GM03348 (cell line): ENCODE measurements around the gene TRPM7.
A peak's percentile ranks its signal among the peaks of the same experiment; 100 is the strongest.
"Not testable (repeated sequence)": the region's sequence is repeated elsewhere in the genome, so short reads cannot be mapped to it uniquely, and the experiment has no call there.

Experiments
- DNase-seq: peaks from one replicate; pipeline ENCODE4 v3.0.0; 2012; ENCODE audit warnings: low spot score

The TRPM7 gene

DNA sequence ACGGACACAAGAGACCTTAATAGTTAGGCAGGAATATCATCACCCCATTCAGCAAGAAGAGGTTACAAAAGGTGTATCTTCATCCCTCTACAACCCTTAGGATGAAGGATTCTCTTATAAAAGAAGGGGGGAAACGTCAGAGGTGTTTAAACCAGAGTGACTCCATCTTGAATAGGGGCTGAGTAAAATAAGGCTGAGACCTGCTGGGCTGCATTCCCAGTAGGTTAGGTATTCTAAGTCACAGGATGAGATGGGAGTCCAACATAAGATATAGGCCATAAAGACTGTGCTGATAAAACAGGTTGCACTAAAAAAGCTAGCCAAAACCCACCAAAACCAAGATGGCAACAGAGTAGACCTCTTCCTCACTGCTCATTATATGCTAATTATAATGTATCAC is 16.5 kb downstream of the TRPM7 start:
- no peak for DNase-seq

GRCh38 chr15:50669611-50670010 is 17.0 kb downstream of the TRPM7 start:
- no peak for DNase-seq

- DNase-seq: no peak
Measured at GRCh38 chr15:50665938-50666337, 20.7 kb downstream of the TRPM7 start.

DNA sequence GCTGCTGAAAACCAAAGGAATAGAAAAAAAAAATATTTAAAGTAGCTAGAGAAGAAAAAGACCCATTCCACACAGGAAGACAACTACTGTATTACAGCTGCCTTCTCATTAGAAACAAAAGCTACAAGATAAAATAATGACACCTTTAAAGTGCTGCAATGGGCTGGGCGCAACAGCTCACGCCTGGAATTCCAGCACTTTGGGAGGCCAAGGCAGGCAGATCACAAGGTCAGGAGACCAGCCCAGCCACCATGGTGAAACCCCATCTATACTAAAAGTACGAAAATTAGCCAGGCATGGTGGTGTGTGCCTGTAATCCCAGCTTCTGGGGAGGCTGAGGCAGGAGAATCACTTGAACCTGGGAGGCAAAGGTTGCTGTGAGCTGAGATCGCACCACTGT is 31.0 kb downstream of the TRPM7 start:
- DNase-seq: no peak

DNA sequence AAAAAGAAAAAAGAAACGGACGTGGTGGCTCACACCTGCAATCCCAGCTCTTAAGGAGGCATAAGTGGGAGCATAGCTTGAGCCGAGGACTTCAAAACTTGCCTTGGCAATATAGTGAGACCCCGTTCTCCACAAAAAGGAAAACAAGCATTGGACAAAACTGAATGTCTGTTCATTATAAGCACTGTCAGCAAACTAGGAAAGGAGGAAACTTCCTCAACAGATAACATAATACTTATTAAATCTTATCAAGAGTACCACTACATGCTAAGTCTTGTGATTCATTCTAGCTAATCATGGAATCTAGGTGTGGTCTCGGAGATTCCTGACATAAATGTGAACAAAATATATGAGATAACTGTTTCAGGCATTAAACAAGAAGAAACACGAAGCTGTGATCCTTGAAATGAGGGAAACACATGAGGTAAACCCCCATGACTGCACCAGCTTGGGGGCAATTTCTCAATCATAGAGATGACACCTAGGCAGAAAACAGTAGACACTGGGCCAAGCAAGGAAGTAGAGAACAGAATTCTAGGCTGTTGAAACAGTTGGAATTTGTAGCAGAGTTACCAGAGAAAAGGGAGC is 33.3 kb downstream of the TRPM7 start:
- DNase-seq: no peak

- no peak for DNase-seq
Measured at GRCh38 chr15:50652671-50653070, 33.9 kb downstream of the TRPM7 start.

DNA sequence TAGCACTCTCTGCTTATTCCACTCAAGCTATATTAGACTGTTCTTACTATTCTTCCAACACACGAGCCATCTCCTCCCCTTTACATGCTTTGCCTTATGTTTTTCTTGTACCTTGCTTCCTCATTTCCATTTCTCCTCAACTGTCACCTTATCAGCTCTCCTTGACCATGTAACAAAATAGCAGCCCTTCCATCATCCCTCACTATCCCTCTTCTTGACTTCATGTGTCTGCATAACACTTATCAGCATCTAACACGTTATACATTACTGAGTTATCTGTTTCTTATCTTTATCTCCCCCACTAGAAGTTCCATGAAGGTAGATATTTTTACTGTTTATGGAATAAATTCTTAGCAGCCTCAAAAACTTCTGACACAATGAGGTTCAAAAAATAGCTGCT is 45.3 kb downstream of the TRPM7 start:
- no peak for DNase-seq

DNA sequence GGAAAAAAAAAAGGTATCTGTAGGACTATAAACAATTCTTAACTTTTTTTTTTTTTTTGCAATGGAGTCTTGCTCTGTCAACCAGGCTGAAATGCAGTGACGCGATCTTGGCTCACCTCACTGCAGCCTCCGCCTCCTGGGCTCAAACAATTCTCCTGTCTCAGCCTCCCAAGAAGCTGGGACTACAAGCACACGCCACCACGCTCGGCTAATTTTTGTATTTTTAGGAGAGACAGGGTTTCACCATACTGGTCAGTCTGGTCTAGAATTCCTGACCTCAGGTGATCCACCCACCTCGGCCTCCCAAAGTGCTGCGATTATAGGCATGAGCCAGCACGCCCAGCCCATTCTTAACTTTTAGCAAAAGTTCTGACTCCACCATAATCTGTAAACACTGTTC is 50.5 kb downstream of the TRPM7 start:
- no peak for DNase-seq

- DNase-seq: no peak
Measured at GRCh38 chr15:50633653-50634052, 52.9 kb downstream of the TRPM7 start.

- DNase-seq: no peak
Measured at GRCh38 chr15:50628421-50628820, 58.2 kb downstream of the TRPM7 start.

DNA sequence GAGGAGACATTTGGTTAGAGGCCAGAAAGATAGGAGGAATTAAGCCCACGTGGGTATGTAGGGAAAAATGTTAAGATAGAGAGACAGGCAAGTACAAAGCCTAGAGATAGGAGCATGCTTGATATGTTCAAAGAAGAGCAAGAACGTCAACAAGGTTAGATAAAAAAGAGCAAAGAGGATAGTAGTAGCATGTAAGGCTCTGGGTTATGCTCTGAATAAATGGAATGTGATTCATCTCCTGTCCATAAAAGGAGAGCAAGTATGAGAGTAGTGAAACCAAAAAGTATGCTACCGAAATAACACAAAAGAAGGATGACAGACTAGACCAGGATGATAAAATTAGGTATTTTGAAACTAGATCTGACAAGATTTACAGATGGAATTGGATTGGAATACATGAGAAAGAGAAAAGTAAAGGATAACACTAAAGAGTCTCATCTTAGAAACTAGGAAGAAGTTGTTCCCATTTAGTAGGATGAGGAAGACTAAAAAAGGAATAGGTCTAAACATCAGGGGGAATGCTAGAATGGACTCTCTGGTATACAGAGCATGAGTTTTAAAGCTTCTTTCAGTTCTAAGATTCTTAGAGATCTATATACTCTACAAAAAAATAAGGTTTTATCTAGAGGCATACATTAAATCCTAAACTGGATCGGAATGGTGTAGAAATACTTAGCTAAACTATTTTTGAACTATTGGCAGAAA is 59.1 kb downstream of the TRPM7 start:
- DNase-seq: peak; percentile 48

- DNase-seq: peak; percentile 21
Measured at GRCh38 chr15:50624616-50625168, 61.9 kb downstream of the TRPM7 start.

DNA sequence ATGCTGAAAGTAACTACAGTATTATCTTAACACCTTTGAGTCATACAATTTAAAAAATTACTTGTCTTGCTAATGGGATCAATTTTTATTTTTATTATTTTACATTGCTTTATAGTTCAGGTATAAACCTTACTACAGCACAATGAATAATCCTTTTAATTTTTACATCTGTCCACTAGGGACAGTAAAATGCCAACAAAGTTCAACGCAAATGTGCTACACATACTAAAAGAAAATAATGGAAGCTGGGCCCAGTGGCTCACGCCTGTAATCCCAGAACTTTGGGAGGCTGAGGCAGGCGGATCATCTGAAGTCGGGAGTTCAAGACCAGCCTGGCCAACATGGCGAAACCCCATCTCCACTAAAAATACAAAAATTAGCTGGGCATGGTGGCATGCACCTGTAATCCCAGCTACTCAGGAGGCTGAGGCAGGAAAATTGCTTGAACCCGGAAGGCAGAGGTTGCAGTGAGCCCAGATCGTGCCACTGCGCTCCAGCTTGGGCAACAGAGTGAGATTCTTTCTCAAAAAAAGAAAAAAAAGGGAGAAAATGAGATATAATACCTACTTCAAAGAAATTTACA is 64.1 kb downstream of the TRPM7 start:
- DNase-seq: peak; percentile 14

GRCh38 chr15:50616960-50617359 is 69.6 kb downstream of the TRPM7 start:
- not testable (repeated sequence) for DNase-seq

GRCh38 chr15:50616554-50616953 is 70.0 kb downstream of the TRPM7 start:
- not testable (repeated sequence) for DNase-seq

- no peak for DNase-seq
Measured at GRCh38 chr15:50613600-50613999, 73.0 kb downstream of the TRPM7 start.

- DNase-seq: no peak
Measured at GRCh38 chr15:50607129-50607528, 79.5 kb downstream of the TRPM7 start.

- no peak for DNase-seq
Measured at GRCh38 chr15:50605462-50605861, 81.1 kb downstream of the TRPM7 start.

DNA sequence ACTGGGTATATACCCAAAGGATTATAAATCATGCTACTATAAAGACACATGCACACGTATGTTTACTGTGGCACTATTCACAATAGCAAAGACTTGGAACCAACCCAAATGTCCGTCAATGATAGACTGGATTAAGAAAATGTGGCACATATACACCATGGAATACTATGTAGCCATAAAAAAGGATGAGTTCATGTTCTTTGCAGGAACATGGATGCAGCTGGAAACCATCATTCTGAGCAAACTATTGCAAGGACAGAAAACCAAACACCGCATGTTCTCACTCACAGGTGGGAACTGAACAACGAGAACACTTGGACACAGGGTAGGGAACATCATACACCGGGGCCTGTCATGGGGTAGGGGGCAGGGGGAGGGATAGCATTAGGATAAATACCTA is 84.6 kb downstream of the TRPM7 start:
- not testable (repeated sequence) for DNase-seq

GRCh38 chr15:50594311-50594710 is 92.3 kb downstream of the TRPM7 start:
- DNase-seq: no peak

DNA sequence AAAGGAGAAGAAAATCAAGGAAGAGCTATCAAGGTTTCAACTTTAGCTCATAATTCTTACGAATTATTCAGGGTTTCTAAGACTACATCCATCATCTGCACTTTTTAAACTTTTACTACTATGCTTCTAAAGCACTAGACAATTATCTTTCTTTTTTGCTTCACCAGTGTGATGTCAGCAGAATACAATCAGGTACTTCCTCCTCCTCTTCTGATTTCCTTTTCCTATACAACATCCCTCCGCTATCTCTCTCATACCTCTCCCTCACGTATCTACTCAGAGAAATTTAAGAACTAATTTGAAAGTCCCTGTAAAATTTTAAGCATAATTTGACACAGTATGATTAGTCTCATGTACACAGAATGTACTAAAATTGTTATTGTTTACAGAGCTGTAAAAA is 92.8 kb downstream of the TRPM7 start:
- no peak for DNase-seq

DNA sequence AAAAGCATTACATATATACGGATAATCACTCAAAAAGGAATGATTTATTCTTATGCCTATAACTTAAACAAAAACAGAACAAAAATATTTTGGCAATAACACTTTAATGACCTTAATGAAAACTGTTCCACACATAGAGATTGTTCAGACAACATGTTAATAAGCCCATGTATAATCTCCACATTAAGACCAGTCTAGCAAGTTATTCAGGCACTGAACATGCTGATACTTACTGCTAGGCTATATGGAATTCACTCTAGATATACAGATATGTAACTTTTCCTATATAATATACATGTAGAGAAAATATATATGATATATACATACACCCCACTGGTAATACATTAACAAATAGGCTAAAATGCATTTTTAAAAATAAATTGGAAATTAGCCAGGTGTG is 96.3 kb downstream of the TRPM7 start:
- no peak for DNase-seq

- DNase-seq: no peak
Measured at GRCh38 chr15:50577492-50577891, 109.1 kb downstream of the TRPM7 start.
